K562 (cell line): Measurements from ENCODE around the gene CNOT11. TPM values are rescaled to one million over a fixed set of nuclear protein-coding genes. Genes with fewer than 3 reads are reported as not detected.

ENCODE experiments used
- ZNF318 ChIP-seq, 2 experiments: fragments of 450-650 bp; IDR thresholded peaks; 2 replicates each; pipeline ENCODE4 v1.6.1; 2016; ENCODE audit warnings: mild to moderate bottlenecking in 2 of 2, borderline replicate concordance in 1 of 2, low read depth in 1 of 2, moderate library complexity in 1 of 2
- polyA plus RNA-seq, 8 experiments: library from polyadenylated mRNA; depleted of rRNA in 4 of 8; stranded (reverse) in 5 of 8; unstranded in 3 of 8; fragments of >200 nt; fragmentation: Nextera tagmentation in 2 of 8; fragmentation: Illumina TruSeq in 1 of 8; extraction: Ambion mirVana in 2 of 8; extraction: Trizol in 1 of 8; gene quantifications; 2 replicates each; pipeline versions ENCODE4 v1.2.1 to v1.2.3, GENCODE V29; 2011 to 2014; ENCODE audit warnings: inconsistent platforms in 1 of 8, missing spikeins in 1 of 8
- total RNA-seq, 7 experiments: library from RNA; depleted of rRNA in 6 of 7; stranded (reverse); fragments of >200 nt in 6 of 7; fragmentation: Illumina TruSeq in 2 of 7; extraction: Trizol in 2 of 7; gene quantifications; 2 replicates each; pipeline versions ENCODE4 v1.2.1 to v1.2.3, GENCODE V29; 2011 to 2021; ENCODE audit warnings: low replicate concordance in 1 of 7

Gene CNOT11
- total and polyA plus RNA-seq, 9 of the 15 experiments (the other 6 are each of a cell fraction or from before 2014, with no cell fraction given) = 12.7 to 163 (median 64.2) TPM

GRCh38 chr2:101232770-101233169 lies 19.9 kb upstream of the CNOT11 start (continued):
- TF ChIP-seq ZNF318 (IDR thresholded peaks at IDR 0.05; ENCODE audit: borderline replicate concordance in 1 of 2, low read depth in 1 of 2) = no peak
